Measurements from ENCODE around the gene RTKN. TPM values are rescaled to one million over a fixed set of nuclear protein-coding genes. Genes with fewer than 3 reads are reported as not detected.

Gene RTKN
- total and polyA plus RNA-seq, 2 donors = 14.2 to 18.0 TPM

DNA sequence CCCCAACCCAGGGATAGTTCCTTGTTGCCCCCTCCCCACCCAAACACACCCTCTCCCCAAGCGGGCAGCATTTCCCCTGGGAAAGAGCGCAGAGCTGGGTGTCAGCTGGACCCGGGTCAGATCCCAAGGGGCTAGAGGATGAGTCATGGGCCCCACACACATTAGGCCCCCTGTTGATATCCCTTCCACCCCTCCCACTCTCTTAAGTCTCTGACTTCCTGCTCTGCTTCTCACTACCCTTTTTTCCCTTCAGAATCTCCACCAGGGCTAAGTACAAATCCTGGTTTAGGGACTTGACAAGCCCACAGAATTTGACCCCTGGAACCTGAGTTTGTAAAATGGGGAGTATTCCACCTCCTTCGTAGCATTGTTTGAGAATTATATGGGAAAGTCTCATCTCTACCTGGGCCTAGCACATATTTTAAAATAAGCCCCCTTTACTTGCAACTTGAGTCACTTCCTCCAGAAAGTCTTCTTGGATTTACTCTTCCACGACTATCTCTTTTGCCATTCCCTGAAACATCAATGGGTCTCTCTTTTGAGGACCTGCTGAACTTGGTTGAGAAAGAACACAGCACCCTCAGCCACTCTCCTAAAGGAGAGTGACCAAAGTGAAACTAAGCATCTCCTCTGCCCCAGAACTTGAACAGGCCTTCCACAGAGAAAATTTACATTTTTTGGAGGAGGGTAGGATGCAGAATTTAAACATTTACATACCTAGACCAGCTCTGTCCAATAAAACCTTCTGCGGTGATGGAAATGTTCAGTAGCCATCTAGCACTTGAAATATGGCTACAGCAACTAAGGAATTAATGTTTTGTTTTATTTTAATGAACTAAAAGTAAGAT is 4.7 kb downstream of the RTKN start:
- DNase-seq (ENCODE audit: extremely low spot score) = no peak
- no peak overlapping the region for H3K27ac ChIP-seq (ENCODE audit: low read depth)
- H3K36me3 ChIP-seq (ENCODE audit: insufficient read depth) = no peaks in the 10 kb centered on the region
- H3K4me3 ChIP-seq (ENCODE audit: low read depth, low read length) = no peak overlapping the region
- WGBS = 72% methylated on average over 6 of the region's 6 CpGs
- peaks cover 1% of the 10 kb centered on the region for H3K4me1 ChIP-seq (ENCODE audit: insufficient read depth)

DNA sequence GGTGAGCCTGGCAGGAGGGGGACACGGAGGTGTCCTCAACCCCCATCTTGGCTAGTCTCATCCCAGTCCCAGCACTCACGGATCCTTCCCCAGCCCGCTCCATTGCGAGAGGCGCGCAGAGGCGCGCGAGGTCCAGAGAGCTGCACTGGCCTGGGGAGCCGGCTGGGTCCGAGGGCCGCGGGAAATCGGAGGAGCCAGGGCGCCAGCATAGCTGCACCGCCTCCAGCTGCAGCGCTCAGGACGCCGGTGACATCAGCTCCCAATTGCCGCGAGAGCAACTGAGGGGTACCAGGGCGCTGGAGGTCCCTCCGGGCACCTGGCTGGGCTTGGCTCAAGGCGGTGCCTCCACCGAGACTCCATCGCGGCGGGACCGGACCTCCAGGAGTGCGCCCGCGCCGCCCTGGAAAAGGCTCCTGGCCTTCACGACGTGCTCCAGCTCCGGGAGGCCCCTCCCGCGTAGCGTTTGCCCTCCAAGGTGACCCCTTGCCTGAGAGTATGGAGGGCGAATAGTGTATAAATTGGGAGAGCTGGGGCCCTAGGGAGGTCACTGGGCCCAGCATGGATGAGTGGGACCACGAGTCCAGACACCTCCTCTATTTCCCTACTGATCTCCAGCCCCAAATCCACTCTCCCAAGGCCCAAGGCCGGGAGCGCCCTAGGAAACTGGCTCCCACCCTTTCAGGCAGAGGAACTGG is 5.5 kb downstream of the RTKN start:
- 65% methylated on average over 43 of the region's 43 CpGs for WGBS
- H3K27ac ChIP-seq (ENCODE audit: low read depth) = no peak overlapping the region
- no peak overlapping the region for H3K4me3 ChIP-seq (ENCODE audit: low read depth, low read length)
- no peak for DNase-seq (ENCODE audit: extremely low spot score)
- no peaks in the 10 kb centered on the region for H3K4me1 ChIP-seq (ENCODE audit: insufficient read depth)
- no peaks in the 10 kb centered on the region for H3K36me3 ChIP-seq (ENCODE audit: insufficient read depth)

DNA sequence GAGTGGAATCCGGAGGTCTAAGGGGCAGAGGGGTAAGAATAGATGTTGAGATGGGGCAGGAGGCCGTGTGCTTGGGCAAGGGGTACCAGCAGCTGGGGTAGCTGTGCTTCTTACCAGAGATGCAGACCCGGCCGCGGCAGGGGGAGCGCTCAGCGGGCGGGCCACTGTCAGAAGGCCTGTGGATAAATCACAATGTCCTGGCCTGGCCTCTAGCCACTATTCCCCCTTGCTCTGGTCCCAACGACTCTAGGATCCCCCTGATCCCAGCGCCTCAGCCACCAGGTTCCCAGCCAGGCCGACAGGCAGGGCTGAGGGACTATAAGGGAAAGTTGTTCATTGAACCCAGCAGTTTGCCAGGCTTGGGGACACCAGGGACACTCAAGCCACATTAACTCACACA is 11.2 kb downstream of the RTKN start:
- Histone ChIP-seq H3K36me3 (ENCODE audit: insufficient read depth) (no peaks in the 10 kb centered on the region), H3K4me1 (ENCODE audit: insufficient read depth) (no peaks in the 10 kb centered on the region), H3K4me3 (ENCODE audit: low read depth, low read length) (no peak overlapping the region), H3K27ac (ENCODE audit: low read depth) (no peak overlapping the region)
- 83% methylated on average over 11 of the region's 11 CpGs for WGBS
- DNase-seq (ENCODE audit: extremely low spot score) = no peak

DNA sequence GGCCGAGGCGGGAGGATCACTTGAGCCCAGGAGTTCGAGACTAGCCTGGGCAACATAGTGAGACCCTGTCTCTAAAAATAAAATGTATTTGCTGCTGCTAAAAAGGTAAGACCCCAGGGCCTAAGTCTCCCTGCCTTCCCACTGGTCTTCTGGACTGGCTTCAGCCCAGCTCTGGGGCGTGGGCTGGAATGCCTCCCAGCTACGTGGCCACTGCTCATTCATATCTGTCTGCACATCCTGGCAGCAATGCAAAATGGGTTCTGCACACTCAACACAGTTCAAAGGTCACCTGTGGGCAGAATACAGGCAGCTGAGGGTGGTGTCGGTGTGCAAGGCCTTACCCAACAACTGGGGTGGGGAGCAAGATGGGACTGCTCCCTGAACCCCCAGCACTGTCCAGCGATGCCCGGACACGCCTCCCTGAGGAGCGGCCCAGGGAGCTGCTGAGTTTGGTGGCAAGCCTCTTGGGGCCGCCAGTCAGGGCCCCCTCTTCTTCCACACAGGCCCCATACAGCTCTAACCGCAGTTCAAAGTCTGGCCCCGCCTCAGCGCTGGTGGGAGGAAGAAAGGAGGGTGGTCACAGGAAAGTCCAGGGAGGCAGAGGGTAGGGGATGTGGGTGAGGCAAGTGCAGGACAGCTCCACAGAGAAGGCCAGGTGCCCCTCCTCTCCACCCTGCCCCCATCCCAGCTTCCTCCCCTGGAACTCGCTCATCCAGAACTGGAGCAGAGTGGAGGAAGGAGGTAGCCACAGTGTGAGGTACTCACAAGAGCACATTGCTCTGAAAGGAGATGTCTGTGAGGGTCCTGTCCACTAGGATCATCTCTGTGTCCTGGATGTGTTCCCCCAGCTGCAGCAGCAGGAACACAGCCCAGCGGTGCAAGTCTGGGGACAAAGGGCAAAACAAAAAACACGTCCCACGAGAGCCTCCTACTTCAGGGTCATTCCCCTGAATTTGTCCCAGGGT is 12.0 kb downstream of the RTKN start:
- no peaks in the 10 kb centered on the region for H3K36me3 ChIP-seq (ENCODE audit: insufficient read depth)
- no peaks in the 10 kb centered on the region for H3K4me1 ChIP-seq (ENCODE audit: insufficient read depth)
- no peak overlapping the region for H3K4me3 ChIP-seq (ENCODE audit: low read depth, low read length)
- no peak overlapping the region for H3K27ac ChIP-seq (ENCODE audit: low read depth)
- no peak for DNase-seq (ENCODE audit: extremely low spot score)
- 89% methylated on average over 18 of the region's 18 CpGs for WGBS

- no peak overlapping the region for H3K4me3 ChIP-seq (ENCODE audit: low read depth, low read length)
- no peak overlapping the region for H3K27ac ChIP-seq (ENCODE audit: low read depth)
- 76% methylated on average over 5 of the region's 5 CpGs for WGBS
- no peak for DNase-seq (ENCODE audit: extremely low spot score)
- H3K36me3 ChIP-seq (ENCODE audit: insufficient read depth) = no peaks in the 10 kb centered on the region
- no peaks in the 10 kb centered on the region for H3K4me1 ChIP-seq (ENCODE audit: insufficient read depth)
Observed at GRCh38 chr2:74428675-74429074, 13.1 kb downstream of the RTKN start.

GRCh38 chr2:74427551-74427950 is 14.2 kb downstream of the RTKN start:
- 85% methylated on average over 3 of the region's 3 CpGs for WGBS
- Histone ChIP-seq H3K4me3 (ENCODE audit: low read depth, low read length) (no peak overlapping the region), H3K36me3 (ENCODE audit: insufficient read depth) (no peaks in the 10 kb centered on the region), H3K4me1 (ENCODE audit: insufficient read depth) (no peaks in the 10 kb centered on the region), H3K27ac (ENCODE audit: low read depth) (no peak overlapping the region)
- no peak for DNase-seq (ENCODE audit: extremely low spot score)

- Histone ChIP-seq H3K4me1 (ENCODE audit: insufficient read depth) (no peaks in the 10 kb centered on the region), H3K36me3 (ENCODE audit: insufficient read depth) (no peaks in the 10 kb centered on the region), H3K27ac (ENCODE audit: low read depth) (no peak overlapping the region), H3K4me3 (ENCODE audit: low read depth, low read length) (no peak overlapping the region)
- whole genome bisulfite sequencing = 83% methylated on average over 14 of the region's 14 CpGs
- no peak for DNase-seq (ENCODE audit: extremely low spot score)
Observed at GRCh38 chr2:74426181-74426758, 15.5 kb downstream of the RTKN start.

DNA sequence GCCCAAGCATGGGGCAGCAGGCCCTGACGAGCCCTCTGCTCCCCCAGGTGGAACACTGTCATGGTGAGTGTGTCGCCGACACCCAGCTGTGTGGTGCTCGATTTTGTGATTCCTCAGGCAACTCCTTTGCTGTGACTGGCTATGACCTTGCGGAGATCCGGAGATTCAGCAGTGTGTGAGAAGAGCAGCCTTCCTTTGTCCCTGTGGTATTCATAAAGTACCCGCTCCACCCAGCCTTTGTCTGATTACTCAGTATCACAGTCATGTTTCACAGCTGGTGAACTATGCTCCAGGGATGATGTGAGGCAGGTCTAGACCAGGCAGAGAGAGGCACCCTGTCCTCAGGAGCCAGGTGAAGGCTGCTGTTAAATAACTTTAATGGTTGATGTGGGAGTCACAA is 16.2 kb downstream of the RTKN start:
- H3K4me1 ChIP-seq (ENCODE audit: insufficient read depth) = no peaks in the 10 kb centered on the region
- no peak for DNase-seq (ENCODE audit: extremely low spot score)
- 81% methylated on average over 7 of the region's 7 CpGs for WGBS
- no peak overlapping the region for H3K27ac ChIP-seq (ENCODE audit: low read depth)
- H3K36me3 ChIP-seq (ENCODE audit: insufficient read depth) = no peaks in the 10 kb centered on the region
- H3K4me3 ChIP-seq (ENCODE audit: low read depth, low read length) = no peak overlapping the region

- no peak overlapping the region for H3K27ac ChIP-seq (ENCODE audit: low read depth)
- no peaks in the 10 kb centered on the region for H3K4me1 ChIP-seq (ENCODE audit: insufficient read depth)
- no peak overlapping the region for H3K4me3 ChIP-seq (ENCODE audit: low read depth, low read length)
- H3K36me3 ChIP-seq (ENCODE audit: insufficient read depth) = no peaks in the 10 kb centered on the region
- DNase-seq (ENCODE audit: extremely low spot score) = no peak
- WGBS = 82% methylated on average over 5 of the region's 5 CpGs
Observed at GRCh38 chr2:74424995-74425406, 16.7 kb downstream of the RTKN start.

DNA sequence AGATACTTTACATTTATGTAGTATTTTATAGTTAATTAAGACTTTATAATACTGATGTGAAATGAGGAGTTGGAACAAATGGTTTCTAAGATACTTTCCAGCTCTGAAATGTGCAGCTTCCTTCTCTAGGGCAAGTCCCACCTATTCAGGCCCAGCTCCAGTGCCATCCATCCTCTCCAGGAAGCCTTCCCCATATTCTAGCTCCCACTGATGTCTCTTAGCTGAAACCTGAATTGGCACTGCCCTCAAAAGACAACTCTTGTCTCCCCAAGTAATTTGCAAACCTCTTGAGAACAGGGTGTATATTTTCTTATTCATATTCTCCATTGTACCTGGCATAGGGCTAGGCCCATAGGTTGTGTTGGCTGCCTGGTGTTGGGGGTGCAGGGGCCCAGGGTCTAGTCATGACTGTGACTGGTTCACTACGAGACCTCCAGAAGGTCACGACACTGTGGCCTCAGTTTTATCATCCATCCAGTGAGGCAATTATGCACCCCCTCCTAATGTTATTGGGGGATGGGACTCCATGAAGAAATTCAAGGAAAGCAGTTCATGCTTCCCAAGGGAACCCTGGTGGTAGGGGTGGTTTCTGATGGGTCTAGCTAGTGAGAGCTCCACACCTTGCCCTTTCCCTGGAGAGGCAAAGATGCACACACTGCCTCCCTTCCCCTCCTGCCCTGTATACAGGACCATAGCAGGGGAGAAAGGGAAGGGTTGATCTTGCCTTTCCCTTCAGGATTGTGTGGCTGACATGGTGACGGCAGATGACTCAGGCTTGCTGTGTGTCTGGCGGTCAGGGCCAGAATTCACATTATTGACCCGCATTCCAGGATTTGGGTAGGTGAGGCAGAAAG is 17.4 kb downstream of the RTKN start:
- Histone ChIP-seq H3K4me1 (ENCODE audit: insufficient read depth) (no peaks in the 10 kb centered on the region), H3K36me3 (ENCODE audit: insufficient read depth) (no peaks in the 10 kb centered on the region), H3K4me3 (ENCODE audit: low read depth, low read length) (no peak overlapping the region), H3K27ac (ENCODE audit: low read depth) (no peak overlapping the region)
- DNase-seq (ENCODE audit: extremely low spot score) = no peak
- 75% methylated on average over 5 of the region's 5 CpGs for WGBS

DNA sequence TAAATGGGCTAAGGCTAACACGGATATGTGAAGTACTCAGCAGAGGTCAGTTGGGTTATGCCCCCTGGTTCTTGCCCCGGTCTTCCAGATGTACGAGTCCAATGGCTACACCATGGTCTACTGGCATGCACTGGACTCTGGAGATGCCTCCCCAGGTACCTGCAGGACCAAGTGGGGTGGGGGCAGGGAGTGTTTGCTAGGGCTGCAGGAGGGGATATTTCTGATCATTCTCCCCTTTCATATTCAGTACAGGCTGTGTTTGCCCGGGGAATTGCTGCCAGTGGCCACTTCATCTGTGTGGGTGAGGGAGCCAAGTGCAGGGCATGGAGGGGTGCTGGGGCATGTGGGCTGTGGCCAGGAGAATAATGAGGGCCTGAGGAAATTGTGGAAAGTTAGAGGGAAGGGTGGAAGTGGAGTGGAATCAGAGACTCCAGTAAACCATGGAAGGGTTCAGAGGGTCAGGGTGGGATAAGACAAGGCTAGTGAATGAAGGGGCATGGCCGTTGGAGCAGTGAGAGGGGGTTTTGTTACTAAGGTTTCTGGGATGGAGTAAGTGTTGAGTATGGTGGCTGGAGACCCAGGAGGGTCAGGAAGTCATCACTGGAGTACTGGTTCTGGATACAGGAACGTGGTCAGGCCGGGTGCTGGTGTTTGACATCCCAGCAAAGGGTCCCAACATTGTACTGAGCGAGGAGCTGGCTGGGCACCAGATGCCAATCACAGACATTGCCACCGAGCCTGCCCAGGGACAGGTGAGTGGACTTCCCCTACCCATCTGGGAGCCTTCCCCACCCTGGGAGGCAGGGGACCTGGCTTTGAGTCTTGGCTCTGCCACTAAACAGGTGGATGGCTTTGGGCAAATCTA is 18.3 kb downstream of the RTKN start:
- no peak overlapping the region for H3K4me3 ChIP-seq (ENCODE audit: low read depth, low read length)
- no peak overlapping the region for H3K27ac ChIP-seq (ENCODE audit: low read depth)
- no peaks in the 10 kb centered on the region for H3K36me3 ChIP-seq (ENCODE audit: insufficient read depth)
- H3K4me1 ChIP-seq (ENCODE audit: insufficient read depth) = no peaks in the 10 kb centered on the region
- no peak for DNase-seq (ENCODE audit: extremely low spot score)
- WGBS = 79% methylated on average over 9 of the region's 9 CpGs

Data from urinary bladder (tissue), 4 donors.